Measurements from ENCODE around the gene C14orf180.

C14orf180 gene

GRCh38 chr14:104579507-104579906 lies at the start of gene C14orf180:
Gene C14orf180, plus strand, starts transcription at chr14:104579764. Its CDS starts 6,667 bp downstream, at chr14:104586431.
- no peak for DNase-seq

DNA sequence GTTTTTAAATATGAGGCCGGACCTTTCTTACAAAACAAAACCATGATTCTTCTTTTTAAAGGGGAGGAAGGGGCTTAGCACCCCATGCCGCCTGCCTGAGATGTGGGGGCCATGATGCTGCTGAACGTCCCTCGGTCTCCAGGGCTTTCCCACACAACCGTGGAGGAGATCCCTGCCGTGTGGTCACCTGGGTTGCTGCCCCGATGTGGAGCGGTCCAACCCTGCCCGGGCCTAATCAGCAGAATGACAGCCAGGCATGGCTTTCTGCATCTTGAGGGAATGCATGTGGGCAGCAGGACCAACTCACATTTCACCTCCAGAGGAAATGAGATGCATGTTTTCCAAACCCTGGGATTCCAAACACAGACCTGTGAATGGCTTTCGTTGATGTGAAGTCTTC lies 48.9 kb upstream of the C14orf180 start:
- DNase-seq = no peak

DNA sequence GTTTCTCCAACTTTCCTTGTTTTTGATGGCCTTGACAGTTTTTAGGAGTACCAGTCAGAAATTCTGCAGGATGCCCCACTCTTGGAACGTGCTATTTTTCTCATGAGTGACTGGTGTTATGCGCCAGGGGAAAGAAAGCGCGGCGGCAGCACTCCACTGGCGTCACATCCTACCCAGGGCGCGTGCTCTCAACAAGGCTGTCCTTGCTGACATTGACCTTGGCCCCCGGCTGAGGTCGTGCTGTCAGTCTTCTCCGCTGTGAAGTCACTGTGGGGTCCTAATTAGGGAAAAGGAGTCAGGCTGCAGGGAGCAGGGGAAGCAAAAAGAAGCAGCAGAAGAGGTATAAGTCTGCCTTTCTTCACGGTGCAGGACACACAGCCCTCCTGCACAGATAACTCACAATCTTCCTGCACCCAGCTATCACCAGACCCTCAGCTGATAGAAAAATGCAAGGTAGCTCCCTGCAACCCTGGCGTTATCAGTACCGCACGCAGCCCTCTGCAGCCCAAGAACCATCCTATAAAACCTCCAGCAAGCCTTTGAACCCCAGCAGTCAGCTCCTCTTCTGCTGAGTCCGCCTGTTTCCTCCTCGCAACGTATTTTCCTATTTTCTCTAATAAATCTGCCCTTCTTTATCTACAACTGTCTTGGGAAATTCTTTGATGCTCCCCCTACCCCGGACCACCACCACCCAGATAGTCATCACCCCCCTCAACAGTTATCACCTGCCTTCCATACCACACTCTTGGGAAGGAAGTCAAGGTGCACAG lies 48.0 kb upstream of the C14orf180 start:
- DNase-seq = no peak

- DNase-seq = no peak
These were observed 47.4 kb upstream of the C14orf180 start for GRCh38 chr14:104532191-104532555.

DNA sequence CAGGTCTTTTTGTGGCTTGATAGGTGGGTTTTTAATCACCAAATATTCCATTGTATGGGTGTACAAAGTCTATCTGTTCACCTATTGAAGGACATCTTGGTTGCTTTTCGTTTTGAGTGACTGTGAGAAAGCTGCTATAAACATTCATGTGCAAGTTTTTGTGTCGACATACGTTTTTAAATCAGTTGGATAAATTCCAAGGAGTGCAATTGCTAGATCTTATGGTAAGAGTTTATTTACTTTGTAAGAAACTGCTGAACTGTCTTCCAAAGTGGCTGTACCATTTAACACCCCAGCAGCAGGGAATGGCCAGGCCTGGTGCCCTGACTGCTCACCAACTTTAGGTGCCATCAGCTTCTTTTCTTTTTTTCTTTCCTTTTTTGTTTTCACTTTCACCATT lies 45.5 kb upstream of the C14orf180 start:
- DNase-seq = no peak

GRCh38 chr14:104536942-104537612 lies 42.5 kb upstream of the C14orf180 start:
- DNase-seq = no peak

- no peak for DNase-seq
These were observed 42.0 kb upstream of the C14orf180 start for GRCh38 chr14:104537613-104537988.

DNA sequence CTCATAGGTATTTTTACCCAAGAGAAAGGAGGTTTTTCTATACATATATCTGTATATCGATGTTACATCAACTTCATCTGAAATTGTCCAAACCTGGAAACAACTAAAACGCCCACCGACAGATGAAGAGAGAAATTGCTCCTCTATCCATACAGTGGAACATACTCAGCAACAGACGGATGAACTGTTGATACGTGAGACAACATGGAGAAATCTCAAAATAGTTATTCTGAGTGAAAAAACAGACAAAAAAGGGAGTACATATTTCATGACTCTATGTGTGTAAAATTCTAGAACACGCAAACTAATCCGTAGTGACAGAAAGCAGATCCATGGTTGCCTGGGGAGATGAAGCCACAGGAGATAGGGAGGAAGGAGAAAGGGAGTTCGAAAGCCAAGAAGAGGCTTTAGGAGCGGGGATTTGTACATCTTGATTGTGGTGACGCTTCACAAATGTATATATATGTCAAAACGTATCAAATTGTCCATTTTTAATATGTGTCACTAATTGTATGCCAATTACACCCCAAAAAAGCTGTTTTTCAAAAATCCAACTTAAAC lies 37.6 kb upstream of the C14orf180 start:
- DNase-seq = no peak

DNA sequence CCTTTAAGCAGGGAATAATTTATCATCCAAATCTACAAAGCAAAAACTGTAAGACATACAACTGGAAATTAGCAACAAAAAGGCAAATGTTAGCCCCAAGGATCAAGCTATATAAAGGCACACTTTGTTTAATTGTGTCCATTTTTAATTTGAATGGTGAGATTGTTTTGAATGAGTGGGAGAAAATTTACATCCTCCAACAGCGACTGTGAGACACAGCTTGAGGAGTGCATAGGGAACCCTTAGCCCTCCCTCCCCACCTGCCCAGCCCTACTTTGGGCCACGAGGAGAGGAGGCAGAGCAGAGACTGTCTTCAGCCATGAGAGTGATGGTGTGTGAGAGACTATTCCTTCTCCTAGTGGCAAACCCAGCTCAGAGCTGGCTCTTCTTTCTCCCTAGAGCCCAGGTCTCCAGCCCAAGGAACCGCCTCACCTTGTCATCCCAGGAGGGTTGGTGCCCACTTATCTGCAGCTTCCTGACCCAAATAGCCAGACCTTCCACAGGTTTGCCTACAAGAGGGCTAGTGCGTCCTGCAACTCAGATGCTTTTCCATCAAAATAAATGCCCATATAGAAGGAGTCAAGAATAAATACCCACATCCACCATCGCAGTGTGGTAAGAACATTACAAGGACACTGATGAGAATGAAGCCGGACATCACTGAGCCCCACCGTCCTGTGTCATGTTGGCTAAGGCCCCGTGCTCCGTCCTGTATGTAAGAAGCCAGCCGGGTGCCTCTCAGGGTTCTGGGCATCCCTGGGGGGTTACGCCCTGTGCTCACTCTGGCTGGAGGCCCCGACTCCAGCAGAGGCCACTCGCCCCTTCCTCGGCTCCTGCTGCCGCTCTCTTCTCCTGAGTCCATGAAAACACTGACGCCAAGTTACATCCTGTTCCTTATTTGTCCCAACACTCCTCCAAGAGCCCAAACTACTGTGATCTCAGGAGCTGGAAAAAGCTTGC lies 36.4 kb upstream of the C14orf180 start:
- no peak for DNase-seq

DNA sequence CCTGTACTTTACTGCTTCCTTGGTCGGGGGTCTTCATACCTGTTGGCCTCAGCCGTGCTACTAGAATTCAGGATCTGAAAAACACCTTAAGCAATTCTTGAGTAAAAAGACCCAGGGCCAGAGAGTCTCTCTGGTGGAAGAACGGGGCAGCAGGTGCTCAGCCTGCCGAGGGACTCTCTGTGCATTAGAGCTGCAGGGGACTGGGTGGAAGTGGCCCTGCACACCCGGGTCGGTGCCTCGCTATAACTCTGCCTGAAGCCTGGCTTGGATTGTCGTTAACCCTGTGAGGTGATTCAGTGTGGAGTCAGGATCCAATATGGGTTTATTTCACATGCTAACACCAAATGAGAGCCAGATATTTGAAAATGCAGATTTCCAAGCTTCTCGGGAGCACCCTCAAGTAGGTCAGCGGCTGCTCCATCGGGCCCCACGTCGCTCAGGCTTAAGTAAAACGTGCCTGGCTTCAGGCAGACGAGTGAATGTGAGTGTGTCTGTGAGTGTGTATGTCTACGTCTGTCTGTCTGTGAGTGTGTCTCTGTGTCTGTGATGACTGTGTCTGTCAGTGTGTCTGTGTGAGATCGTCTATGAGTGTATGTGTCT lies 35.1 kb upstream of the C14orf180 start:
- DNase-seq = no peak

GRCh38 chr14:104545151-104545941 lies 34.2 kb upstream of the C14orf180 start:
- DNase-seq = peak; percentile 16

- no peak for DNase-seq
These were observed 33.5 kb upstream of the C14orf180 start for GRCh38 chr14:104545942-104546501.

DNA sequence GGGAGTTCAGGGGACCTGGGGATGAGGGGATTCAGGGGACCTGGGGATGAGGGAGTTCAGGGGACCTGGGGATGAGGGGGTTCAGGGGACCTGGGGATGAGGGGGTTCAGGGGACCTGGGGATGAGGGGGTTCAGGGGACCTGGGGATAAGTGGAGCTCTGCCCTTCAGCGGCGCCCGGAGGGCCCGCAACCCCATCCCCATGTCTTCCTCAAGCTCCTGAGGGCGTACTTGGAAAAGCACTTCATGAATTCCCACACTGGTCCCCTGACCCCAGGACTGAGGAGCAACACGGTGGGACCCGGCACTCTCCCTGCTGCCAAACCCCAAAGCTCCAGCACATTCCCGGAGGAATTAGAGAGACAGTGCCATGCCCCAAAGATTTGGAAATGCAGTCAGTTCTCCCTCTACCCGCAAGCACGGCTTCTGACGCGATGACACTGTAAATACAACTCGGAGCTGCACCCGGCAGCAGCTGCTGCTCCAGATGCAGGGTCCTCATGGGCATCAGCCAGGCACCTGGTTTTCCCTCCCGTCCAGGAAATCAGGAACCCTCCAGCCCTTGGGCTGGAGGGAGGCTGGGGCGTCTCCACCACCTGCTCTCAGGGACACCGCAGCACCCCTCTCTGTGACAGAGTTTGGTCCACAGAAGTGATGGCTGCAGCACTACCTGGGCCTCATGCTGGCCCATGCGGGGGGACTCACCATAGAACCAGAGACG lies 32.8 kb upstream of the C14orf180 start:
- no peak for DNase-seq

DNA sequence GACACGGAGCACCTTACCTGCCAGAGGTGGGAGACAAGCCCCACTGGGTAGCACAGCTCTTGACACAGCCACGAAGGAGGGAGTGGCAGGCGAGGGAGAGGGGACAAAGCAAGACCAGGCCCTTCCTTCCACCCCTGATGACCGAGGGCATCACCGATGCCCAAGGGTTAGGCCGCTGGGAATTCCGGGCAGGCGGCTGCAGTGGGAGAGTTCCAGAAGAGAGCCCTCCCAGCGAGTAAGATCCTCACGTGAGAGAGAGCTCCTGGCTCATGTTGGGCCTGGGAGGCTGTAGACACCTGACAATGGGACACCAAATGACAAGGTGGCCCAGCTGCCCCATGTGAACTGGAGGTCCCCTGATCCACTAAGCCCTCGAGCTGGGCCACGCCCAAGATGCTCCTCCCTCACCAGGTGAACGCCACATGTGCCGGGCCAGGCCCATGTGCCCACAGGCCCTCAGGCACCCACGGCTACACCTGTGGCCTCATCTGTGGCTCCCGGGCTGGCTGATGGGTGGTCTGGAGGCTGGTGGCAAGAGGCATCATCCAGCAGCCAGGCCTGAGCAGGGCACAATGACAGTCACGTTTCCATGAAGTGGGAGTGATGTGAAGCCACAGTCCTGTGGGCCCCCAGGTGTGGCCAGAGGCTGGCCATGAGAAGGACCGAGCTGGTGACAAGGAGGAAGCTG lies 32.1 kb upstream of the C14orf180 start:
- DNase-seq = no peak

- DNase-seq = no peak
These were observed 31.4 kb upstream of the C14orf180 start for GRCh38 chr14:104547998-104548700.

- DNase-seq = no peak
These were observed 30.6 kb upstream of the C14orf180 start for GRCh38 chr14:104548802-104549535.

DNA sequence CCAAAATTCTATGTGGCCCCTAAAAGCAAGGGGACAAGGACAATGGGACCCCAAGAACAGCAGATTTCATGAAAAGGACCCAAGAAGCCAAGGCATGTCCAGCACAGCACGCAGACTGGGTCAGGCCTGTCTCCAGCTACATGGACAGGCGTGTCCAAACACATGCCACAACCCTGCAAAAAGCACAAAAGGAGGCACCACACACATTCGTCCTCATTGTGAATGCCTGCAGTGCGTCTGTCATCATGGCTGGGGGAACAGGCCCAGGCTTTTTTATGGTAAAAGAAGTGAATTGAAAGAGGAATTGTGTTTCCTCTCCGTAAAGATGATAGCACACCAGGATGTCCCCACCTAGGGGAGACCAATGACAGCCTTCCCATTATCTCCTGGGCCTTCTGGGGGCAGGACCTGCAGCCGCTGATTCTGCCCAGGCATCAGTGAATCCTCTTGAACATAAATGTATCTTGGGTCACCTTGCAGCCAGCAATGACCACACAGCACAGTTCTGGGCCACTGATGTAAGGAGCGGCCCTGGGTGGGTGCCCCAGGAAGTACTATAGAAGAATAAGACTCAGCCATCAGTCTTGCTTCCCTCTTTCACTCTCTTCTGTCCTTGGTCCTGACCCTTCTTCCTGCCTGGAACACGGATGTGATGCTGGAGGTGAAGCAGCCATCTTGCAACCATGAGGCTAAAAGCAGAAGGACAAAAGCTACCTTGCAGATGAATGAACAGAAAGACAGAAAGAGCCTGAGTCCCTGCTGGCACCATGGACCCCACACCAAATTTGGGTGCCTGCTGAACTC lies 29.8 kb upstream of the C14orf180 start:
- no peak for DNase-seq

- no peak for DNase-seq
These were observed 29.2 kb upstream of the C14orf180 start for GRCh38 chr14:104550340-104550860.
